Stimulated activated CD4-positive, alpha-beta T cell treated with anti-CD3 and anti-CD28 coated beads, Interleukin-12 subunit alpha, Interleukin-12 subunit beta, amount 100 ng/mL, for 4 hours (primary cell): ENCODE results near the gene ATP13A2.

ENCODE experiments used
- DNase-seq: peaks from one replicate; pipeline ENCODE4 v3.0.0-alpha.2; 2020

The ATP13A2 gene

DNA sequence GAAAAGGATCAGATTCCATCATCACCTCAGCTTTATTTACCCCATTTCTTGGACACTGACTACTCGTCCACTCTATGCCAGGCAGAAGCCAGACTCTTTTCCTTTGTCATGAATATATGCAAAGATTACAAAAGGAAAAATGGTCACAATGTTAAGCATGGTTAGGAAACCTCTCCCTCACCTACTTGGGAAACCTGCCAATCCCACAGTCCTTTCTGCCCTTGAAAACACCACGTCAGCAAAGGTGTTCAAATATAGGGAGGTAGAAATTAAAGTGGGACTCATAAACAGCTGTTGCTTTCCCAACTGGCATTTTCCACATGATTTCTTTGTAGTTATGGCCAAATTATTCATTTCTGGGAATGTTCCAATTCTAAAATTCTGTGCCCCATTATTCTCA lies 16.2 kb upstream of the ATP13A2 start:
- DNase-seq: no peak

- DNase-seq: no peak
These were observed 15.7 kb upstream of the ATP13A2 start for GRCh38 chr1:17027403-17027802.

DNA sequence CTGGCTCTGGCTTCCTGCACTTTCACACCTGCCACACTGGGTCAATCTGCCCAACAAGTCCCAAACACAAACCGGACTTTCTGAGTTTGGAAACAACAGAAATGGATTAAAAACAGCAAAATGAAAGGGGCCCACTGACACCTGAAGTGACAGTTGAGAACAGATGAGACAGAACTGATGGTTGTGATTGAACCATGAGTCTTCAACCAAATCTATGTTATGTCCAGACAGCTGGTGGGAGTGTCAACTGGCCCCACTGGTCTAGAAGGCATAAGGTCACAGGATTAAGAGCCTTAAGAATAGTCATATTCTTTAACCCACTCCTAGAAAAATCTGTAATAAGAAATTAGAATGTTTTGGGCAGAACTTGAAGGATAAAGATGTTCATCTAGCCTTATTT lies 13.0 kb upstream of the ATP13A2 start:
- DNase-seq: no peak

DNA sequence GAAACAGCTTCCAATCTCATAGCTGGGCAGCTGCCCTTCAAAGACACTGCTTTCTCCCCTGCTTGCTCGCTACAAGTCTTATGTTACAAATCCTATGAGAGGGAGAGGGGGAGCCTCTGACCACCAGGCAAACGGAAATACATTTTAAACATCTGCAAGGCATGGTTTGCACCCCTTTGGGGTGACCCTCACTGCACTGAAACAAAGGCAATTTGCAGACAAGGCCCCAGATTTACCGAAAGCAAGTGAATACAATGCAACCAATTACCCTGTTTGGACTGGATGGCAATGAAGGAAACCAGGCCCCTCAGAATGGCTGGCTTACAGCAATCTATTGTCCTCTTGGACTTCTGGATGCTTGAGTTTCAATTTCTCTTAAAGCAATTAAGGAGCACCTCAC lies 11.8 kb upstream of the ATP13A2 start:
- no peak for DNase-seq

- DNase-seq: no peak
These were observed 11.4 kb upstream of the ATP13A2 start for GRCh38 chr1:17023102-17023501.

- DNase-seq: no peak
These were observed 10.2 kb upstream of the ATP13A2 start for GRCh38 chr1:17021896-17022295.

GRCh38 chr1:17020502-17020901 lies 8.8 kb upstream of the ATP13A2 start:
- no peak for DNase-seq

DNA sequence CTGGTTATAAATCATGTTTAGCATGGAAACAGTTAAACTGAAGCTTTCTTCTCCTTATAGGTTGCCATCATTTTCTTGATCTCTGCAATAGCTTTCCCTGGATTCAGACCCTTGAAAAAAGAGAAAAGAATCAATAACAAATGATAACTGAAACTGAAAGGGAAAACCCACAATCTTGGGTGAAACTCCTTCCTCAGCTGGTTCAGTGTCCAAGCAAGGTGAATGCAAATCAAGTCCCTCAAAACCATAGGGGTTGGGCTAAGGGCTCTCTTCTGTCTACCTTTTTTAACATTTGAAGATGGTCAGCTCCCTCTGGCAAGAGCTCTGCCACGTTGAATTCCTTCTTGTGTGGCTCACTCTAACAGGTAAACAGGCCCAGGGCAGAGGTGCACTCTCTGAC lies 7.1 kb upstream of the ATP13A2 start:
- DNase-seq: no peak

- DNase-seq: no peak
These were observed 5.7 kb upstream of the ATP13A2 start for GRCh38 chr1:17017435-17017834.

DNA sequence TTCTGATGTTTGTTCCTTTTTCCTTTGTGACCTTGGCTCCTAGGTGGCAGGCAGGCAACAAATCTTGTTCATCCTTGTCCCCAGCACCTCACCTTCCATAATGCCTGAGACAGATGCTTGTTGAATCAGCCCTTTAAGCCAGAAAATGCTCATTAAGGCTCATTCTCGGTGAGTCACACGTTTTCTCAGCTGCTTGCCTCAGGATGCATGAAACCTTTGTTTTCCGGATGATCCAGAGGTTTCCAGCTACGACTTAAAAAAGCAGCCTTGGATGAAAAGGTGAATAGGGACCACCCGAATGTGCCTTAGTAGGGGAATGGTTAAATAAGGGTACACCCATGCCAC lies 4.6 kb upstream of the ATP13A2 start:
- no peak for DNase-seq

GRCh38 chr1:17014671-17015567 lies 3.2 kb upstream of the ATP13A2 start:
- DNase-seq: no peak

DNA sequence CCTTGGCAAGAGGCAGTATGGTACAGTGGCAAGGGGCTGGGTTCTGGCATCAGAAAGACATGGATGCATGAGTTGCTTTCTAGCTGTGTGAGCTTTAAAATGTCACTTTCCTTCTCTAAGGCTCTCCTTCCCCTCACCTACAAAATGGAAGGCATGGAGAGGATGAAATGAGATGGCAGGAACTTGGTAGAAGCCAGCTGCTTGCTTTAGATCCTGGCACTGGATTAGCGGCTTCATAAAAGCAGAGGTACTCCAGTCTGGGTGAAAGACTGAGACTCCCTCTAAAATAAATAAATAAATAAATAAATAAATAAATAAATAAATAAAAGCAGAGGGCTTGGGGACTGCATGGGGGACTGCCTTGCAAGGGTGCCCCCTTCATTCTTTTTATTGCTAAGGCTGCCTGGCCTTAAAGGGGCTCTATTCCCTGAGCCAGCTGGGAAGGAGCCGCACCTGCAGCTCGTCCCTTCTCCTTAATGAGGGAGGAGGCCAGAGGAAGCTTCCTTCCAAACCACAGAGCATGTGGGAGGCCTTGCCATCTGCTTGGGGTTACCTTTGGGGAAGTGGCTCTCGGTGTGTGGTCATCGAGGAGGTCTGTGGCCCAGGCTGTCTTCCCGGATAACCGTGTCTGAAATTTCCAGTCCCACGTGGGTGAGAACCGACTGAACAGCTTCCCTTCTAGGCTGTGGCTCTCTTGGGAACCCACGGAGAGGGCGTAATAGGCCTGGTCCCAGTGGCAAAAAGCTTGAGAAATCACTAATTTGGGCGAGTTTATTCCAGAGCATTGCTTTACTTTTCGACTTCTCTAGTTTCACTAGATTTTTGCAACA lies 2.0 kb upstream of the ATP13A2 start:
- no peak for DNase-seq

- no peak for DNase-seq
These were observed 1.2 kb upstream of the ATP13A2 start for GRCh38 chr1:17012775-17013490.

- DNase-seq: no peak
These were observed 663 bp downstream of the ATP13A2 start for GRCh38 chr1:17011092-17011438.

DNA sequence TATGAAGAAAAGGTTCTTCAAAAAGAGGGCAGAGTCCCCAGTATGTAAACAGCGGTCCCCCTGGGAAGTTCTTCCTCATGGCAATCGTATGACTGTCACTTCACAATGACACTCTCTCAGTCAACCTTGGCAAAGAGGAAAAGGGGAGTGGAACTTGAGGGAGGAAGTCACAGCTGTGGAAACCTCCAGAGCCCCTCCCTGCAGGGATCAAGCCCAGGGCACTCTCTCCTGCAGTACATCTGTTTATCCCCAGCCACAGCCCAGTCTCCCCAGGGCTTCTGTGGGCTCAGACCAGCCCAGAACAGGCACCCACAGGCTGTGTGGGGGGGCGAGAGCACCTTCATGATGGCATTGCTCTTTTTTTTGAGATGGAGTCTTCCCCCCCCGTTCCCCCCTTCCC lies 2.0 kb downstream of the ATP13A2 start:
- DNase-seq: no peak

DNA sequence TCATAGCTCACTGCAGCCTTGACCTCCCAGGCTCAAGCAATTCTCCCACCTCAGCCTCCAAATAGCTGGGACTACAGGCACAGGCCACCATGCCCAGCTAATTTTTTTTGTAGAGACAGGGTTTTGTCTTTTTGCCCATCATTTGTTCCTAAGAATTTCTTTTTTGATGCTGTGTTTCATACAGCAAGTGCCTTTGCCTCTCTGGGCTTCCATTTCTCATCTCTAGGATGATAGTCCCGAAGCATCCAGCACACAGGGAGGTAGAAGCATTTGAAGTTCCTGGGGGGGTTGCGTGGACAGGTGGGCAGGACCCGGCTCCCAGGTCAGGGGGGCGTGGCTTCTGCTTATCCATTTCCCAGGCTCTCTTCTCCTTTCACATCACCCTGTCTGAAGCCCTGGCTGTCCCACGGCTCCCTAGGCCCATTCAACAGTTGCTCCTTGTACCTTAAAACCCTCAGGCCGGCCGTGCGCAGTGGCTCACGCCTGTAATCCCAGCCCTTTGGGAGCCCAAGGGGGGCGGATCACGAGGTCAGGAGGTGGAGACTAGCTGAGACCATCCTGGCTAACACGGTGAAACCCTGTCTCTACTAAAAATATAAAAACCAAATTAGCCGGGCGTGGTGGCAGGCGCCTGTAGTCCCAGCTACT lies 3.4 kb downstream of the ATP13A2 start:
- DNase-seq: no peak

- DNase-seq: no peak
These were observed 4.6 kb downstream of the ATP13A2 start for GRCh38 chr1:17007121-17007520.

DNA sequence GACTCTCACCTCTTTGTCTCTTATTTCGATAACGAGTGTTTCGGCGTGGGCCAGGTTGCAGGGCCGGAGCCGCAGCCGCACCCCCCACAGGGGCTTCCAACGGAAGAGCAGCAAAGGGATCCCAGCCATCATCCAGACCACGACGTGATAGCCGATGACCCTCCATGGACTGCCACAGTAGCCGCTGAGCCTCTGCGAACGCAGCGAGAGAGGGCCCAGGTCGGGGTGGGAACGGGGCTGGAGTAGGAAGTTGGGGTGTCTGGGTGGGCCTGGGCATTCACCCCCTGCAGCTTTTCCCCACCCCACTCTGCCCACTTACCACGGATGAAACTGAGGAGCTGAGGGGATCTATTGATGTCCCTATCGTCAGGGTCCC lies 6.4 kb downstream of the ATP13A2 start:
- DNase-seq: no peak

DNA sequence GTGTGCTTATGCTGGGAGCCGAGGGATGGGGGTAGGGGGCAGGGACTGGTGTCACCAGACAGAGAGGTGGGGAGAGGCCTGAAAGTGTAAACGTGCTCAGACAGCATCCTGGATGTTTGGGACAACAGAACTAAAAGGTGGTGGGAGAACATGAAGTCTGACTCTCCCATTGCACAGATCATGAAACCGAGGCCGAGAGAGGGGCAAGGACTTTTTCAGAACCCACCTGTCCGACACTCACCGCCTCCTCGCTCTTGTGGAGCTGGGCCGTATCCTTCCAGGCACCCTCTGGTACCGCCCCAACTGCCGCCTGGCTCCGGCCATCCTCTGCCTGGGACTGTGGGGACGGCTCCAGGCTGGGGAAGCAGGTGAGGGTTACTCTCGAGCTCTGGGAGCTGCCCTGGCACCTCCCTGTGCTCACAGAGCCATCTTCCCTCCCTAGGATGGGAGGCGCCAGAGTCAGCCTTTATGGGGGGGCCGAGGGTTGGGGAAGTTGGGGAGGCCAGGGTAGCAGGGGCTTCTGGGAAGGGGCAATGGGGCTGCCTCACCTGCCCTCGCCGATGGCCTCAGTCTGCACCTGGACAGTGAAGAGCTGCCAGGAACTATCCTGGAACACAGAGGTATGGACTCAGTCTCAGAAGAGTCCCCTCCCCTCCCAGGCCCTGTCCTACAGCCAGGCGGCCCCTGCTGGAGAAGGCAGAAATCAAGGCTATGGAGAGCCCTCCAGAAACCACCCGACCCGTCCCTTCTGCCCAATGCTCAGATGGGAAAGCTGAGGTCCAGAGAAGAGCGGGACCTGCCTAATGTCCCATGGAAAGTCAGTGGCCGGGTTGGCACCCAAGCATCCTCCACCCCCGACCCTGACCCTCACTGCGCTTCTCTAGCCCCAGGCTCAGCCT lies 7.0 kb downstream of the ATP13A2 start:
- DNase-seq: no peak

DNA sequence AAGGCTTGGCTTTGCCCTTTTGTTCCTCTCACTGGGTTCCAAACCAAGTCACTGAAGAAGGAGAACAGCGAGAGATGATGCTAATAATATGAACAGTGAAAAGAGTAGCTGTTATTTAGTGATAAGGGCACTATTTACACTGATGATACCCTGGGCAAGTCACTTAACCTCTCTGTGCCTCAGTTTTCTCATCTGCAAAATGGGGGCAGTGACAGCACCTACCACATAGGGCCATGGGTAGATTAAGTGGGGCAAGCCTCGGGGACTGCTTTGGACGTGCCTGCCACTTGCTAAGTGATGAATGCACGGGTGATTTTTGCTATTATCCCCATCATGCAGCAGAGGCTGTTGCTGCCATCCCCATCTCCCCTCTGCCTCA lies 9.2 kb downstream of the ATP13A2 start:
- no peak for DNase-seq

GRCh38 chr1:17001760-17002523 lies 9.8 kb downstream of the ATP13A2 start:
- DNase-seq: no peak
